Measurements from ENCODE around the gene SLIT1.

Gene SLIT1

GRCh38 chr10:97060441-97061084 is 125.2 kb downstream of the SLIT1 start:
- no peak for DNase-seq

GRCh38 chr10:97059872-97060205 is 125.9 kb downstream of the SLIT1 start:
- no peak for DNase-seq

- no peak for DNase-seq
Measured at GRCh38 chr10:97059006-97059871, 126.5 kb downstream of the SLIT1 start.

GRCh38 chr10:97058521-97058920 is 127.2 kb downstream of the SLIT1 start:
- DNase-seq: no peak

GRCh38 chr10:97057491-97058235 is 128.1 kb downstream of the SLIT1 start:
- no peak for DNase-seq

- no peak for DNase-seq
Measured at GRCh38 chr10:97056003-97056630, 129.6 kb downstream of the SLIT1 start.

GRCh38 chr10:97053276-97053675 is 132.5 kb downstream of the SLIT1 start:
- no peak for DNase-seq

- no peak for DNase-seq
Measured at GRCh38 chr10:97050956-97051496, 134.7 kb downstream of the SLIT1 start.

- DNase-seq: no peak
Measured at GRCh38 chr10:97050205-97050745, 135.5 kb downstream of the SLIT1 start.

- no peak for DNase-seq
Measured at GRCh38 chr10:97049670-97050069, 136.1 kb downstream of the SLIT1 start.

GRCh38 chr10:97048649-97049427 is 136.9 kb downstream of the SLIT1 start:
- DNase-seq: no peak

GRCh38 chr10:97047788-97048187 is 138.0 kb downstream of the SLIT1 start:
- no peak for DNase-seq

GRCh38 chr10:97047083-97047736 is 138.5 kb downstream of the SLIT1 start:
- no peak for DNase-seq

GRCh38 chr10:97046456-97047082 is 139.2 kb downstream of the SLIT1 start:
- DNase-seq: no peak

GRCh38 chr10:97043563-97043855 is 142.2 kb downstream of the SLIT1 start:
- DNase-seq: no peak

- no peak for DNase-seq
Measured at GRCh38 chr10:97042716-97043562, 142.8 kb downstream of the SLIT1 start.

GRCh38 chr10:97042081-97042480 is 143.7 kb downstream of the SLIT1 start:
- no peak for DNase-seq

GRCh38 chr10:97040706-97041105 is 145.1 kb downstream of the SLIT1 start:
- DNase-seq: no peak

- DNase-seq: no peak
Measured at GRCh38 chr10:97040248-97040584, 145.5 kb downstream of the SLIT1 start.
